Spleen (tissue), 11 donors: ENCODE results near the gene SASH1. TPM values are rescaled to one million over a fixed set of nuclear protein-coding genes. Genes with fewer than 3 reads are reported as not detected.

ENCODE experiments used
- DNase-seq: peaks from one replicate; pipeline ENCODE4 v3.0.0-alpha.2; 2020
- H3K27ac ChIP-seq, 8 donors: fragments of 200-600 bp; sonication (generic) in 7 of 8; 1 replicate in 4 of 8; 2 replicates in 4 of 8; pipeline versions ENCODE4 v1.5.0 to v1.8.0; 2016 to 2021; ENCODE audit warnings: inconsistent platforms in 4 of 8, mild to moderate bottlenecking in 4 of 8, moderate library complexity in 1 of 8
- H3K27me3 ChIP-seq, 7 donors: fragments of 200-600 bp; sonication (generic) in 6 of 7; replicated peaks in 1 of 7; 1 replicate in 4 of 7; 2 replicates in 3 of 7; pipeline versions ENCODE4 v1.5.0 to v1.8.0; 2016 to 2021; ENCODE audit warnings: inconsistent platforms in 3 of 7, mild to moderate bottlenecking in 1 of 7
- H3K36me3 ChIP-seq, 6 donors: fragments of 200-600 bp; sonication (generic) in 5 of 6; 1 replicate in 4 of 6; 2 replicates in 2 of 6; pipeline versions ENCODE4 v1.5.0 to v1.8.0; 2016 to 2021; ENCODE audit warnings: inconsistent platforms in 2 of 6
- H3K4me1 ChIP-seq, 6 donors: fragments of 200-600 bp; sonication (generic) in 5 of 6; 1 replicate in 3 of 6; 2 replicates in 3 of 6; pipeline versions ENCODE4 v1.5.0 to v1.8.0; 2016 to 2021; ENCODE audit warnings: inconsistent platforms in 3 of 6
- H3K4me3 ChIP-seq, 8 donors: fragments of 200-600 bp; sonication (generic) in 7 of 8; 1 replicate in 4 of 8; 2 replicates in 4 of 8; pipeline versions ENCODE4 v1.5.0 to v1.8.0; 2016 to 2021; ENCODE audit warnings: inconsistent platforms in 4 of 8, mild to moderate bottlenecking in 4 of 8, moderate library complexity in 2 of 8
- H3K9me3 ChIP-seq, 8 donors: fragments of 200-600 bp; sonication (generic) in 7 of 8; 1 replicate in 4 of 8; 2 replicates in 4 of 8; pipeline versions ENCODE4 v1.5.0 to v1.8.0; 2016 to 2021; ENCODE audit warnings: inconsistent platforms in 4 of 8
- CTCF ChIP-seq, 11 experiments: fragments of 200-600 bp in 7 of 11; fragments of 450-650 bp in 4 of 11; sonication (generic) in 4 of 11; IDR thresholded peaks in 8 of 11; conservative IDR thresholded peaks in 3 of 11; 1 replicate in 7 of 11; 2 replicates in 4 of 11; pipeline versions ENCODE4 v1.4.0 to v1.8.0; 2016 to 2021; ENCODE audit warnings: antibody characterized with exemption in 11 of 11, inconsistent platforms in 4 of 11, mild to moderate bottlenecking in 1 of 11
- POLR2A ChIP-seq, 3 donors: fragments of 450-650 bp; IDR thresholded peaks; one replicate each; pipeline ENCODE4 v1.5.1; 2017; ENCODE audit warnings: antibody characterized with exemption in 3 of 3, mild to moderate bottlenecking in 1 of 3
- POLR2AphosphoS5 ChIP-seq, 3 donors: sonication (generic); formaldehyde crosslinking; IDR thresholded peaks; one replicate each; pipeline ENCODE4 v1.5.1; 2017; ENCODE audit warnings: antibody characterized with exemption in 3 of 3
- WGBS, 5 donors: extraction: QIAGEN DNeasy Blood & Tissue Kit in 3 of 5; methylation state at CpG; one replicate each; pipeline versions ENCODE4 v1.1.5 to v1.1.7; 2013 to 2018; 5-methylcytosine and 5-hydroxymethylcytosine counted together
- intact Hi-C: fragments of 100-400 bp; cut with DNase I; formaldehyde crosslinking; loops from one replicate; pipeline ENCODE4 v1.15.0; 2023; ENCODE audit warnings: low total_unique reads
- polyA plus RNA-seq, 3 donors: library from polyadenylated mRNA; stranded (reverse); fragments of 200-250 nt; gene quantifications; one replicate each; pipeline ENCODE4 v1.2.1, GENCODE V29; 2013
- total RNA-seq, 7 donors: library from RNA; depleted of rRNA in 3 of 7; stranded (reverse); fragments of >200 nt in 3 of 7; fragmentation: NEBNext Ultra II Directional in 4 of 7; extraction: Animal tissue kit (Norgen Biotek cat#: 25700) in 4 of 7; gene quantifications; one replicate each; pipeline versions ENCODE4 v1.1.0 to v1.2.1, GENCODE V29; 2016 to 2021
- donor health status: healthy with polysubstance abuse.
- donor health status: DM: no; HTN: no; CAD: no; lungs with moderate emphysema.
- donor health status: DM: no; HTN: no; CAD: no.
- donor health status: Bipolar disorder and iron deficiency.
- donor health status: healthy.
- donor health status: DM: no; HTN: no; CAD: no.
- donor health status: DM: yes; HTN: yes; CAD: no.

Gene SASH1
- total and polyA plus RNA-seq, 10 donors = 3.9 to 103 (median 57.9) TPM

- no peaks in the 10 kb centered on the region for H3K27me3 ChIP-seq
- peaks cover 0 to 97% (median 24%) of the 10 kb centered on the region in 6 donors for H3K36me3 ChIP-seq
- intact Hi-C loops = no loop called here
- no peak for DNase-seq
- H3K4me3 ChIP-seq = no peak overlapping the region
- WGBS, 5 donors = 84 to 94% (median 89%) methylated on average over 6 of the region's 6 CpGs
- TF ChIP-seq POLR2AphosphoS5 (IDR thresholded peaks at IDR 0.05) = no peak
- no peak for TF ChIP-seq POLR2A (IDR thresholded peaks at IDR 0.05)
- no peak for TF ChIP-seq CTCF (IDR thresholded peaks at IDR 0.05 in 8 of 11, conservative IDR thresholded peaks at IDR 0.05 in 3 of 11)
- H3K27ac ChIP-seq = no peak overlapping the region
- peaks cover 0 to 4% (median 0%) of the 10 kb centered on the region in 6 donors for H3K4me1 ChIP-seq
- no peaks in the 10 kb centered on the region for H3K9me3 ChIP-seq
These were observed 200.9 kb downstream of the SASH1 start for GRCh38 chr6:148543540-148543939.

- DNase-seq = no peak
- intact Hi-C loops = no loop called here
- TF ChIP-seq POLR2A (IDR thresholded peaks at IDR 0.05) = no peak
- TF ChIP-seq POLR2AphosphoS5 (IDR thresholded peaks at IDR 0.05) = peak in 1 of 3 donors; percentile 47
- Histone ChIP-seq H3K27ac (no peak overlapping the region), H3K4me3 (no peak overlapping the region), H3K9me3 (no peaks in the 10 kb centered on the region), H3K36me3 (peaks cover 0 to 97% (median 27%) of the 10 kb centered on the region in 6 donors), H3K4me1 (no peaks in the 10 kb centered on the region), H3K27me3 (no peaks in the 10 kb centered on the region)
- WGBS, 5 donors = 89 to 97% (median 92%) methylated on average over 12 to 17 of the region's 17 CpGs
These were observed 201.8 kb downstream of the SASH1 start for GRCh38 chr6:148544421-148544820.

- intact Hi-C loops = no loop called here
- Histone ChIP-seq H3K4me3 (no peak overlapping the region), H3K4me1 (no peaks in the 10 kb centered on the region), H3K27ac (no peak overlapping the region), H3K27me3 (no peaks in the 10 kb centered on the region), H3K36me3 (peaks cover 0 to 90% (median 20%) of the 10 kb centered on the region in 6 donors), H3K9me3 (no peaks in the 10 kb centered on the region)
- 95 to 99% (median 96%) methylated on average over 14 of the region's 14 CpGs for WGBS, 5 donors
- DNase-seq = no peak
- peak in 1 of 3 donors; percentile 38 for TF ChIP-seq POLR2AphosphoS5 (IDR thresholded peaks at IDR 0.05)
- no peak for TF ChIP-seq CTCF (IDR thresholded peaks at IDR 0.05 in 8 of 11, conservative IDR thresholded peaks at IDR 0.05 in 3 of 11)
These were observed 203.3 kb downstream of the SASH1 start for GRCh38 chr6:148545901-148546300.

GRCh38 chr6:148547110-148547509 is 204.5 kb downstream of the SASH1 start:
- Histone ChIP-seq H3K4me3 (no peak overlapping the region), H3K27me3 (no peaks in the 10 kb centered on the region), H3K9me3 (no peaks in the 10 kb centered on the region), H3K4me1 (no peaks in the 10 kb centered on the region), H3K27ac (no peak overlapping the region), H3K36me3 (peaks cover 0 to 79% (median 19%) of the 10 kb centered on the region in 6 donors)
- intact Hi-C loops = no loop called here
- TF ChIP-seq POLR2AphosphoS5 (IDR thresholded peaks at IDR 0.05) (no peak), POLR2A (IDR thresholded peaks at IDR 0.05) (no peak), CTCF (IDR thresholded peaks at IDR 0.05 in 8 of 11, conservative IDR thresholded peaks at IDR 0.05 in 3 of 11) (no peak)
- 85 to 96% (median 92%) methylated on average over 7 of the region's 7 CpGs for WGBS, 5 donors
- DNase-seq = no peak
